CD4-positive, alpha-beta T cell treated with Interferon alpha-2 for 1 hour (primary cell): ENCODE data around the gene ZACN.

Experiments
- DNase-seq, 2 donors: peaks; one replicate each; pipeline ENCODE4 v3.0.0-alpha.2; 2020 to 2022

ZACN gene

DNA sequence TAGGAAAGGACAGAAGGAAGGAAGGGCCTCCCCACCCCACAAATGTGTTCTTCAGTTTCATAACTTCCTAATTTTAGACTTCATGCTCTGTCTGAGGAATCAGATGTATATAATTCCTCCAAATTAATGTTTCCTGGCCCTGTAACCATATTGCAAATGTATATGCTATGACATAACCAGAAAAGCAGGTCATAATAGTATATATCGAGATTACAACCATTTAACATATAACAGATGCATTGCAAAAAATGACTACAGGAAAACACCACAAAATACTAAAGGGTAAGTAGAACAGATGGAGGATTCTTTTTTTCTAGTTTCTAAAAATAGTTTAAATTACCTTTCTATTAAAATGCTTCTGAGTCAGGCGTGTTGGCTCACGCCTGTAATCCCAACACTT, 27.7 kb downstream of the ZACN start:
- DNase-seq: no peak

DNA sequence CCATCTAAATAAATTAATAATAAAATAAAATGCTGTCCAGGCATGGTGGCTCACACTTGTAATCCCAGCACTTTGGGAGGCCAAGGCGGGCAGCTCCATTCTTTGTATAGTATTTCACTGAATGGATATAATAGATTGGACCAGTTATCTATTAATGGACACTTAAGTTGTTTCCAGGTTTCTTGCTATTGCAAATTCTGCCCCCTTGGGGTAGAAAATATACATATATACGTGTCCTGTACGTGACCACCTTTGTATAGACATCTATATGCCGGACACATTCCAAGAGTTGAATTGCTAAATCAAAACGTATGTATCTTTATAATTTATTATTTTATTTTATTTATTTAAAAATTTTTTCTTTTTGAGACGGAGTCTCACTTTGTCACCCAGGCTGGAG, 28.5 kb downstream of the ZACN start:
- DNase-seq: peak in 1 of 2 donors; percentile 50

DNA sequence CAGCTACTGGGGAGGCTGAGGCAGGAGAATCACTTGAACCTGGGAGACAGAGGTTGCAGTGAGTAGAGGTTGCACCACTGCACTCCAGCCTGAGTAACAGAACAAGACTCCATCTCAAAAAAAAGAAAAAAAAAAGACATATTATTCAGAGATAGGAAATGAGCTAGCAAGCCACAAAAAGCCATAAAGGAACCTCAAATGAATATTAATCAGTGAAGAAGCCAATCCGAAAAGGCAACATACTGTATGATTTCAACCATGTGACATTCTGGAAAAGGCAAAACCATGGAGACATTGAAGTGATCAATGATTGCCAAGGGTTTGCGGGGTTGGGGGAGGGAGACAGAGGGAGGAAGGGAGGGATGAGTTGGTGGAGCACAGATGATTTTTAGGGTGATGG, 33.0 kb downstream of the ZACN start:
- no peak for DNase-seq

GRCh38 chr17:76115138-76115754, 36.3 kb downstream of the ZACN start:
- no peak for DNase-seq

GRCh38 chr17:76119409-76120371, 40.7 kb downstream of the ZACN start:
- DNase-seq: no peak

DNA sequence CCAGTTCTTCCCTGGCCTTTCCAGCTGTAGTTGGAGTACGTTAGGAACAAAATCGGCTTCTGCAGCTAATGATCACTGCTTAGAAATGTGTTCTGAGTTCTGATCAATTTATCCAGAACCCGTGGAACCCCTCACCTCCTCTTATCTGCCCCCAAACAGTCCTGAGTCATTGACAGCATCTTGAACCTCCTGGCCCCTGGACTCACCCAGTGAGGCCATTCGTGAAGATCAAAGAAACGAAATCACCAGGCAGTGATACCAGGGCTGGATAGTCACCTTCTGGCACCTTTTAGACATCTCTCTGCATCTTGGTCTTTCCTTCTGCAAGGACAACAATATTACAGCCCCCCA, 41.7 kb downstream of the ZACN start:
- no peak for DNase-seq

DNA sequence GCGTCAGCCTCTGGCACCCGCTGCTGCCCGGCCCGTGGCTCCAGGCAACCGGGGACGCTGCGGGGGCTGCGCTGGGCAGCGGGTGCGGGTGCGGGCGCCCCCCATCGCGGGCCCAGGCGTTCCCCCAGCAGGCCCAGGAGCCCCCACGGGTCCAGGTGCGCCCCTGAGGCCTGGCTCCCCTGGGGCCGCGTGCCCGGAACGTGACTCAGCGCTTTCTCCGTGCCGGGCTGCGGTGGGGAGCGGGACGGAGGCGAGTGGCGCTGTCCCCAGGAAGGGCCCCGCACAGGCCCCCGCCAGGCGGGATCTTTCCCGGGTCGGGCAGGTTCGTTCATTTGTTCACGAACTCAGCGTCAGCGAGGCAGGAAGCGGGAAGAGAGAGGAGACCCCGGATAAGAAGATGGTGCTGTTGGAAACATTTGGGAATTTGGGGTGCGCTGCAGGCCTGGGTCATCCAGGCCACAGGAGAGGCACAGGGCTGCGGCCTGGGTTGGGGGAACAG, 43.0 kb downstream of the ZACN start:
- DNase-seq: no peak

GRCh38 chr17:76122431-76123190, 43.6 kb downstream of the ZACN start:
- DNase-seq: no peak

GRCh38 chr17:76123191-76123499, 44.2 kb downstream of the ZACN start:
- no peak for DNase-seq

DNA sequence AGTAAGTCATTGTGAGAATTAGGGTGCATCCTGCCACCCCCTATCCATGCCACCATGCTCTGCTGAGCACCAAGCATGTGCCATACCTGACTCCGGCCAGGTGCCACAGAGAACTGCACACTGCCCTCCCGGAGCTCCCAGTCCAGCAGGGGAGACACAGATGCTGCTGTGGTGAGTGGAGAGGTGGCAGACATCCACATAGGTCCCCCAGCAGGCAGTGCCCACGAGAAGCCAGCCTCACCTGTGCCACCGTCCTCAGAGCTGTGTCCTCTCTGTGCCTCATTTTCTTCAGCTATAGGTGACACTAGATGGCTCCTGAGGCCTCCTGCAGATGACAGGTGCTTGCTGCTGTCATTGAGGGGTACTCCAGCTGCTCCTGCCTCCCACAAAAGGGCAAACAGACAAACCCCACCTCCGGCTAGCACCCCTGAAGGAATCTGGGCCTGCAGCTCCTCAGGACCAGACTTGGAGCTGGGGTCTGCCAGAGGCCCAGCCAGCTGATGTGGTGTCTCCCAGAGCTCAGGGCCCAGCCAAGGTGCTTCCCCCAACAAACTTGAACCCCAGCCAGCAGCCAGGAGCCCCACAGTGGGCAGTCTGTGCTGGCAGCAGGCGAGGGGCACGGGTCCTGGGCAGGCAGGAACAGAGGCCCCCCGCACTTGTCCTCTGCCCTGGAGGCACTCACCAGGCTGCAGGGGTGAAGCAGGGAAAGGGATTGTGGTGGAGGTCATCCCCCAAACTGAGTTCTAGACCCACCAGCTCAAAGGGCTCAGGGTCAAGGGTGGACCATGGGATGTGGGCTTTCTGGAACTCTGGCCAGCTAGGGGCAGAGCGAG, 45.0 kb downstream of the ZACN start:
- DNase-seq: no peak

GRCh38 chr17:76124582-76125390, 45.8 kb downstream of the ZACN start:
- no peak for DNase-seq

DNA sequence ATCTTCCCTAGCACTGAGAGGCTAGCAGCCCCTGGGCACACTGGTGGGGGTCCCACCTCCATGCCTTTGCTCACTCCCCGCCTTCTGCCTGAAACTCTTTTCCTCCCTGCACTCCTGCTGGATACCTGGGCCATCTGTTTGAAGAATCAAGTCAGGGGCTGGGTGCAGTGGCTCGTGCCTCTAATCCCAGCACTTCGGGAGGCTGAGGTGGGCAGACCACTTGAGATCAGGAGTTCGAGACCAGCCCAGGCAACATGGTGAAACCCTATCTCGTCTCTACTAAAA, 46.4 kb downstream of the ZACN start:
- DNase-seq: no peak

DNA sequence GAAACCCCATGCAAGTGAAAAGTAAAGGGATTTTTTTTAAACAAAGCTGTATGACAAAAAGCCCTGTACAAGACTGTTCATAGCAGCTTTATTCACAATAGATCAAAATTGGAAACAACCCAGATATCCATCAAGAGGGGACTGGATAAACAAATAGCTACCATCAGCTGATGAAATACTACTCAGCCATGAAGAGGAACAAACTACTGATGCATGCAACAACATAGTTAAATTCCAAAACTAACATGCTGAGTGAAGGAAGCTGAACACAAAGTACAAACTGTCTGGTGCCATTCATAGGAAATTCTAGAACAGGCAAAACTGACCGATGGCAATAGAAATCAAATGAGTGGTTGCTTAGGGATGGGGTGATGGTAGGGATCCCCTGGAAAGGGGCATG, 46.9 kb downstream of the ZACN start:
- DNase-seq: no peak

DNA sequence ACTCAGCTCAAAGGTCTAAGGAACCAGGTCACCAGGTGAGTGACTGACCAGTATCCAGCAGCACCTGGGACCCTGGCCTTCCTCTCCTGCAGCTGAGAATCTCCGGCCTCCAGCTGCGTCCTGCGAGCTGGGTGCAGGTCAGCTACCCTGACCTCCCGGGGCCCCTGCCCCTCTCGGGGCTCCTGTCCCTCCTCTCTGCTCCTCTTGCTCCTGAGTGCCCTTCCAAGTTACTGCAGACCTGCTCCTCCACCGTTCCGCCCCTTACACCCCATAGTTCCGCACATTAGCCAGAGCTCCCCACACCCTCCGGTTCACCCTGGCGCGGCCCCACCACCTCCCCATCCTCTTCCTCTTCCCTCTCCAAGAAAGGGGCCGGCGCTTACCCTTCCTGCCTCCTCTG, 51.5 kb downstream of the ZACN start:
- DNase-seq: no peak

DNA sequence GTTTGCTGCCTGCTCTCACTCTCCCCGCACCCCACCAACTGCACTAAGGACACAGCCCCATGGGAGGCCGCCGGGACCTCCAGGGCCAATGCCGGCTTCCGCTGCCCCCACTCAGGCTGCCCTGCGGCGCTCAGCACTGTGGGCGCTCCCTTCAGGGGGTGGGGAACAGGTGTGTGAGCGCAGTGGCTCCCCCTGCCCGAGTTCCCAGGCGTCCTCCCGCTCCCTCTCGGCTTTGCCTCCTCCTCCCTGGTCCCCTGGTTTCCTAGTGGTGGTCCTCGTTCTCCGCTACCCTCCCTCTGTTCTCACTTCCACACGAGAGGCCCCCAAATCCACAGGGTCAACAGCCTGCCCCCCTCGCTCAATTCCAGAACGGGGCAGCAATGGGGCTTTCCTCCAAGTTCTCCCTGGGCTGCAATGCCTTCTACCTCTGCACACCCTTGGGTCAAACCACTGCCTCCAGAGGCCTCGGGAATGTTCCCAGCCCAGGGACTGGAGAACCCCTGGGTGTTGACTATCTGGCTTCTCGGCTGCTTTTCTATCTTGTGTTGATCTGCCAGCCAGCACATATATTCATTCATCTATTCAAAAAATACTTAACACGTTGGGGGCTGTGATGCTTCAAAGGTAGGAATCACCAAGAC, 52.2 kb downstream of the ZACN start:
- DNase-seq: no peak

GRCh38 chr17:76131692-76132573, 53.0 kb downstream of the ZACN start:
- DNase-seq: no peak
